ENCODE data around the gene LAMB1.

- TF ChIP-seq CTCF (conservative IDR thresholded peaks at IDR 0.05; ENCODE audit: low read depth, low read length) (no peak), EZH2 (IDR thresholded peaks at IDR 0.05; ENCODE audit: low read length, unreplicated experiment) (no peak), EZH2phosphoT487 (IDR thresholded peaks at IDR 0.05; ENCODE audit: borderline replicate concordance, low read length) (no peak)
These were observed 27.6 kb upstream of the LAMB1 start for GRCh38 chr7:108030516-108030915.
